B cell (primary cell): Measurements from ENCODE around the gene GRAP. TPM values are rescaled to one million over a fixed set of nuclear protein-coding genes. Genes with fewer than 3 reads are reported as not detected.
"Not testable (repeated sequence)": the region's sequence is repeated elsewhere in the genome, so short reads cannot be mapped to it uniquely, and the experiment has no call there.

Source experiments
- ATAC-seq: fragments of 200-7000 bp; cut with Tn5 transposase; one replicate; pipeline ENCODE4 v1.10.0; 2021; ENCODE audit warnings: low read depth, mild to moderate bottlenecking, moderate number of reproducible peaks, moderate library complexity
- CTCF ChIA-PET: fragments of 350-600 bp; sonication (Branson Sonifier 250); formaldehyde crosslinking; loops from one replicate; lab custom pipeline; 2021; ENCODE audit warnings: antibody characterized with exemption, inconsistent platforms; lab: Charles Lee
- POLR2A ChIA-PET: fragments of 350-600 bp; sonication (Branson Sonifier 250); formaldehyde crosslinking; loops from one replicate; lab custom pipeline; 2021; ENCODE audit warnings: antibody characterized with exemption; lab: Charles Lee
- DNase-seq: peaks from one replicate; pipeline ENCODE4 v3.0.0; 2013
- H2AFZ ChIP-seq: 2 replicates; pipeline ENCODE4 v1.6.1; 2012; ENCODE audit warnings: mild to moderate bottlenecking, low read depth, low read length; ENCODE audit not compliant: insufficient read depth, poor library complexity, severe bottlenecking
- H3K27ac ChIP-seq, 2 donors: 1 replicate in 1 of 2; 2 replicates in 1 of 2; pipeline ENCODE4 v1.5.1; 2012 to 2013; ENCODE audit warnings: low read length in 2 of 2, mild to moderate bottlenecking in 2 of 2, moderate library complexity in 1 of 2
- H3K27me3 ChIP-seq, 4 experiments: fragments of 200-600 bp in 1 of 4; sonication (generic) in 1 of 4; replicated peaks in 1 of 4; 1 replicate in 2 of 4; 2 replicates in 2 of 4; pipeline versions ENCODE4 v1.6.1 to v1.7.0; 2013 to 2016; ENCODE audit warnings: low read length in 3 of 4, mild to moderate bottlenecking in 2 of 4, mixed read lengths in 1 of 4, moderate library complexity in 1 of 4; ENCODE audit not compliant: insufficient read depth in 4 of 4, control insufficient read depth in 3 of 4; ENCODE audit errors: control extremely low read depth in 1 of 4
- H3K36me3 ChIP-seq, 2 experiments: replicated peaks in 1 of 2; 1 replicate in 1 of 2; 2 replicates in 1 of 2; pipeline versions ENCODE4 v1.6.1 to v1.7.1; 2013; ENCODE audit warnings: low read length in 1 of 2; ENCODE audit not compliant: insufficient read depth in 2 of 2, control insufficient read depth in 1 of 2; ENCODE audit errors: control extremely low read depth in 1 of 2, extremely low read depth in 1 of 2
- H3K4me1 ChIP-seq, 2 donors: fragments of 200-600 bp in 1 of 2; sonication (generic) in 1 of 2; 1 replicate in 1 of 2; 2 replicates in 1 of 2; pipeline versions ENCODE4 v1.5.1 to v1.6.1; 2013 to 2017; ENCODE audit warnings: low read length in 2 of 2; ENCODE audit not compliant: control insufficient read depth in 2 of 2, insufficient read depth in 2 of 2
- H3K4me2 ChIP-seq: replicated peaks from 2 replicates; pipeline ENCODE3; 2012; ENCODE audit warnings: mild to moderate bottlenecking, low read depth, low read length; ENCODE audit not compliant: poor library complexity, severe bottlenecking
- H3K4me3 ChIP-seq, 5 experiments: fragments of 200-600 bp in 1 of 5; sonication (generic) in 1 of 5; 1 replicate in 3 of 5; 2 replicates in 2 of 5; pipeline versions ENCODE4 v1.5.1 to v1.7.0; 2011 to 2016; ENCODE audit warnings: low read length in 4 of 5, mild to moderate bottlenecking in 4 of 5, low read depth in 2 of 5, control low read depth in 1 of 5, moderate library complexity in 1 of 5; ENCODE audit not compliant: insufficient read depth in 1 of 5; ENCODE audit errors: control extremely low read depth in 1 of 5, extremely low read depth in 1 of 5
- H3K79me2 ChIP-seq: fragments of 200-600 bp; sonication (generic); one replicate; pipeline ENCODE4 v1.6.0; 2016; ENCODE audit warnings: low read length; ENCODE audit not compliant: control insufficient read depth, insufficient read depth
- H3K9ac ChIP-seq: fragments of 200-600 bp; sonication (generic); 2 replicates; pipeline ENCODE4 v1.6.1; 2017; ENCODE audit warnings: mild to moderate bottlenecking, low read length, moderate library complexity
- H3K9me3 ChIP-seq, 3 donors: one replicate each; pipeline versions ENCODE4 v1.6.1 to v1.7.1; 2013; ENCODE audit warnings: low read length in 2 of 3; ENCODE audit not compliant: control insufficient read depth in 2 of 3, insufficient read depth in 1 of 3; ENCODE audit errors: control extremely low read depth in 1 of 3
- H4K20me1 ChIP-seq: 2 replicates; pipeline ENCODE4 v1.6.0; 2012; ENCODE audit warnings: mild to moderate bottlenecking, low read length; ENCODE audit not compliant: insufficient read depth, control insufficient read depth, poor library complexity, severe bottlenecking
- H3K27ac Mint-ChIP-seq: one replicate; pipeline ENCODE4 v1.8.0; 2021; ENCODE audit warnings: mixed read lengths
- H3K27me3 Mint-ChIP-seq: one replicate; pipeline ENCODE4 v1.8.0; 2021; ENCODE audit warnings: mixed read lengths
- H3K4me1 Mint-ChIP-seq: one replicate; pipeline ENCODE4 v1.8.0; 2021; ENCODE audit warnings: mixed read lengths
- H3K4me3 Mint-ChIP-seq: one replicate; pipeline ENCODE4 v1.8.0; 2021; ENCODE audit warnings: mixed read lengths
- H3K9me3 Mint-ChIP-seq: one replicate; pipeline ENCODE4 v1.8.0; 2022; ENCODE audit warnings: mixed read lengths; ENCODE audit not compliant: insufficient read depth
- WGBS: methylation state at CpG from one replicate; pipeline ENCODE4 v1.1.5; 2013; ENCODE audit warnings: missing lambda C conversion rate; ENCODE audit not compliant: insufficient coverage; 5-methylcytosine and 5-hydroxymethylcytosine counted together
- intact Hi-C: fragments of 100-400 bp; cut with micrococcal nuclease; formaldehyde crosslinking; loops from one replicate; pipeline ENCODE4 v1.10.0; 2022
- polyA plus RNA-seq: library from polyadenylated mRNA; depleted of rRNA; stranded (reverse); fragments of >200 nt; gene quantifications from 2 replicates; pipeline ENCODE4 v1.2.3, GENCODE V29; 2012
- total RNA-seq, 2 donors: library from RNA; stranded (reverse); fragments of 120-200 nt in 1 of 2; gene quantifications; 1 replicate in 1 of 2; 2 replicates in 1 of 2; pipeline versions ENCODE4 v1.2.3 to v1.2.4, GENCODE V29; 2013 to 2022

Gene GRAP
- total and polyA plus RNA-seq, 2 donors (not counting 1 experiment from before 2014, with no cell fraction given), result 59.8 to 93.2 TPM

DNA sequence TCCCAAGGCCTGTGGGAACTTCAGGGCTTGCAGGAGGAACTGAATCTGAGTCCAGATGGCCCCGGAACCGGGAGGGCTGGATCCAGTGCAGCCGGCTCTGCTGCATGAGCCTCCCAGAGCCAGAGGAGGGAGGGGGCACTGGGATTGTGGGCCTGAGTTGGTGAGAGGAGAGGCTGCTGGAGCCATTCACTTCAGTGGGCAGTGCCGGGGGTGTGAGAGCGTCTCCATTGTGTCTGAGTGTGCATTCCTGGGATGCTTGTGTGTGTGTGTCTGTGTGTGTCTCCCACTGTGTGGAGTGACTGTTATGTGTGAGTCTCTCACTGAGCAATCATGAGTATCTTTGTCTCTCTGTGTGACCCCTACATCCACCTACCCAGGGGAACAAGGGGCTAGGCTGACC, 17.0 kb downstream of the GRAP start:
- H3K4me1 Mint-ChIP-seq, H3K9me3 Mint-ChIP-seq, H3K4me2 ChIP-seq, H3K9me3 ChIP-seq, H4K20me1 ChIP-seq, CTCF ChIA-PET, H3K9ac ChIP-seq, H3K27ac ChIP-seq, intact Hi-C loops, H3K4me3 ChIP-seq, H3K27me3 ChIP-seq, H3K79me2 ChIP-seq, DNase-seq, ATAC-seq, H2AFZ ChIP-seq, POLR2A ChIA-PET, H3K4me3 Mint-ChIP-seq, H3K4me1 ChIP-seq, H3K36me3 ChIP-seq, H3K27me3 Mint-ChIP-seq, H3K27ac Mint-ChIP-seq: not testable (repeated sequence)
- no CpG with 5 or more reads among the region's 5 CpGs for WGBS

DNA sequence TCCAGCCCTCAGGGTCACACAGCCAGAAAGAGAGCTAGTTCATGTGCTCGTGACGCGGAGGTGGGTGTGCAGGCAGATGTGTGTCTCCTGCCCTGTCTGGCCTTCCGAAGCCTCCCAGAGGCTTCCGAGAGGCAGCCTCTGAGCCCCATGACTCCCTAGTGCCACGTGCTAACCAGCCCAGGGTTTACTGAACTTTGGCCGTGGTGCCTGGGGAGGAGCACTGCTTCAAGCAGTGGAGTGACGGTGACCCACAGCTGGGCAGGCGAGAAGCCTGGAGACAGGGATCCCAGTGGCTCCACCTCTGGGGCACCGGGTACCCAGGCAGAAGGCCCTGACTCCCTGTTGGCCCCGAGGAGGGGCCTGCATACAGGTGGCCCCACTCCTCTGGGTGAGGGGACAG, 18.1 kb downstream of the GRAP start:
- H2AFZ ChIP-seq, H3K4me1 Mint-ChIP-seq, CTCF ChIA-PET, H3K27ac Mint-ChIP-seq, H3K27me3 Mint-ChIP-seq, H3K9me3 Mint-ChIP-seq, DNase-seq, POLR2A ChIA-PET, H3K9me3 ChIP-seq, ATAC-seq, H3K27ac ChIP-seq, H3K27me3 ChIP-seq, H3K79me2 ChIP-seq, H3K4me3 Mint-ChIP-seq, H3K4me1 ChIP-seq, intact Hi-C loops, H3K4me3 ChIP-seq, H3K4me2 ChIP-seq, H3K9ac ChIP-seq: not testable (repeated sequence)
- Histone ChIP-seq H3K36me3 (peaks cover 0 to 12% of the 10 kb centered on the region in 2 experiments), H4K20me1 (peaks cover 12% of the 10 kb centered on the region)
- no CpG with 5 or more reads among the region's 11 CpGs for WGBS
